Measurements from ENCODE around the gene MIDN. TPM values are rescaled to one million over a fixed set of nuclear protein-coding genes. Genes with fewer than 3 reads are reported as not detected.

Gene MIDN
- total RNA-seq, 1 experiment from 2014 or later, result 286 TPM

DNA sequence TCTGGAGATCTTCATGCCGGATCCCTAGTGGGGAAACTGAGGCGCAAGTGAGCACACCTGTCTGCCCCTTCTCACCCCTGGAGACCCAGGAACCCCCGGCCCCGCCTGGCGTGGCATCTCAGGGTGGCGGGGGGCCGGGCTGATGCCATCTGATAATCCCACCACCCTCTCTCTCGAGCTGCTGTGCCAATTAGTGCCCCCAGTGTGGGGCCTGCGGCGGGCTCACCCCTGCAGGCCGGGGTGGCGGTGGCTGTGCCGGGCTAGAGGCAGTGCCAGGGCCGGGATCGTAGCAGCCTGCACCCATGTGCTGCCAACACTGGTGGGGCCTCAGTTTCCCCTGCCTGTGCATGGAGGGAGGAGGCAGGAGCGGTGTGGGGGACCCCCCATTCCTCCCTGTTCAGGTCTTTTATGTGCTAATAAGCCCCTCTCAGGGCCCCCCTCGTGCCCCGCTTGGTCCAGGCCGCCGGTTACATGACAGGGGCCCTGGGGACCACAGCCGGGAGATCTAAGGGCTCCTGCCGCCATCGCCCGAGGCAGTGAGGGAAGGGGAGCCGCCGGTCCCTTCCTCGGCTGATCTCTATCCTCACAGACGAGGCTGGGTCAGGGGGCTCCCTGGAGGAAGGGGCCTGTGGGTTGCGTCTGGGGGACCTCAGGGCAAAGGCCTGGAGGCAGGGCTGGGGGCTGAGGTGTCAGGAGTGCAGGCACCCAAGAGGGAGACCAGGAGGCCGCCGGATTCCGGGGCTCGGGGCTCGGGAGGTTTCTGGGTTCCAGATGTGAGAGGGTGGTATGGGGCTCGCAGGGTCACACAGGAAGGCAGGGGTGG is 45.6 kb downstream of the MIDN start:
- Histone ChIP-seq H2BK20ac (ENCODE audit: low read depth, low read length, poor library complexity, severe bottlenecking) (no peak overlapping the region), H3K4me2 (ENCODE audit: insufficient read depth, insufficient read length, low read length) (no peak overlapping the region), H3K4ac (ENCODE audit: low read depth, low read length) (no peak overlapping the region), H3T11ph (ENCODE audit: low read length) (no peak overlapping the region), H3K18ac (ENCODE audit: insufficient read length, low read depth, low read length) (no peak overlapping the region), H3K79me2 (ENCODE audit: insufficient read depth, low read length) (peaks cover 1% of the 10 kb centered on the region; the same call in 1 of the 2 replicates), H3K27me3 (ENCODE audit: insufficient read depth, low read length) (no peaks in the 10 kb centered on the region), H2BK15ac (ENCODE audit: low read depth, low read length) (no peak overlapping the region), H4K5ac (ENCODE audit: insufficient read length, low read depth, low read length) (no peak overlapping the region), H3K27ac (ENCODE audit: insufficient read length, low read depth, low read length) (no peak overlapping the region), H3K9ac (ENCODE audit: extremely low read depth, insufficient read length, low read length) (no peak overlapping the region), H3K4me1 (ENCODE audit: insufficient read depth, low read length) (no peaks in the 10 kb centered on the region), H3K14ac (ENCODE audit: insufficient read depth, low read length) (no peak overlapping the region), H3K23me2 (ENCODE audit: insufficient read length, low read depth, low read length, poor library complexity, severe bottlenecking) (no peaks in the 10 kb centered on the region), H4K20me1 (ENCODE audit: control insufficient read depth, insufficient read depth, insufficient read length) (no peaks in the 10 kb centered on the region), H3K79me1 (ENCODE audit: insufficient read depth, low read depth, low read length, poor library complexity, severe bottlenecking) (no peaks in the 10 kb centered on the region), H4K91ac (ENCODE audit: insufficient read length, low read depth, low read length) (no peak overlapping the region), H3K9me3 (ENCODE audit: control insufficient read depth, low read depth, low read length) (no peaks in the 10 kb centered on the region), H4K8ac (replicated peaks; ENCODE audit: insufficient read length, low read depth, low read length) (no peak overlapping the region), H3K56ac (ENCODE audit: insufficient read length, low read depth, low read length) (no peak overlapping the region), H3K23ac (ENCODE audit: insufficient read length, low read depth, low read length) (no peak overlapping the region), H2BK120ac (ENCODE audit: low read depth, low read length, poor library complexity, severe bottlenecking) (no peak overlapping the region), H2AK5ac (ENCODE audit: insufficient read length, low read length) (no peak overlapping the region), H2BK12ac (ENCODE audit: insufficient read length, low read depth, low read length) (no peak overlapping the region), H2BK5ac (ENCODE audit: insufficient read length, low read length) (no peak overlapping the region), H2AFZ (ENCODE audit: low read length) (no peak overlapping the region)
- Mint-ChIP-seq H3K9me3 (no peaks in the 10 kb centered on the region), H3K4me1 (peaks cover 0 to 12% of the 10 kb centered on the region in 2 experiments; a peak in 2 of 4 replicates), H3K27me3 (ENCODE audit: low read depth) (peaks cover 13% of the 10 kb centered on the region), H3K4me3 (0 out of 5 replicates have a peak overlapping the region, but pooled peaks of 1 of the 2 experiments have one; percentile 77), H3K36me3 (ENCODE audit: insufficient read depth in 1 of 3, low read depth in 3 of 3) (peaks cover 0 to 4% (median 2%) of the 10 kb centered on the region in 3 experiments; a peak in 2 of 7 replicates), H3K27ac (no peak overlapping the region)
- WGBS (ENCODE audit: extremely low coverage, insufficient read length, low lambda C conversion rate), result no CpG with 5 or more reads among the region's 35 CpGs
- no peak for DNase-seq
- TF ChIP-seq, protein P1, sequence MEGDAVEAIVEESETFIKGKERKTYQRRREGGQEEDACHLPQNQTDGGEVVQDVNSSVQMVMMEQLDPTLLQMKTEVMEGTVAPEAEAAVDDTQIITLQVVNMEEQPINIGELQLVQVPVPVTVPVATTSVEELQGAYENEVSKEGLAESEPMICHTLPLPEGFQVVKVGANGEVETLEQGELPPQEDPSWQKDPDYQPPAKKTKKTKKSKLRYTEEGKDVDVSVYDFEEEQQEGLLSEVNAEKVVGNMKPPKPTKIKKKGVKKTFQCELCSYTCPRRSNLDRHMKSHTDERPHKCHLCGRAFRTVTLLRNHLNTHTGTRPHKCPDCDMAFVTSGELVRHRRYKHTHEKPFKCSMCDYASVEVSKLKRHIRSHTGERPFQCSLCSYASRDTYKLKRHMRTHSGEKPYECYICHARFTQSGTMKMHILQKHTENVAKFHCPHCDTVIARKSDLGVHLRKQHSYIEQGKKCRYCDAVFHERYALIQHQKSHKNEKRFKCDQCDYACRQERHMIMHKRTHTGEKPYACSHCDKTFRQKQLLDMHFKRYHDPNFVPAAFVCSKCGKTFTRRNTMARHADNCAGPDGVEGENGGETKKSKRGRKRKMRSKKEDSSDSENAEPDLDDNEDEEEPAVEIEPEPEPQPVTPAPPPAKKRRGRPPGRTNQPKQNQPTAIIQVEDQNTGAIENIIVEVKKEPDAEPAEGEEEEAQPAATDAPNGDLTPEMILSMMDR (conservative IDR thresholded peaks at IDR 0.05), result no peak

All from H9 (cell line).